Loucy (cell line): Measurements from ENCODE around the gene B4GALNT3.

Experiments used
- H2AFZ ChIP-seq: fragments of 200-600 bp; sonication (generic); 2 replicates; pipeline ENCODE4 v1.6.0; 2016; ENCODE audit warnings: antibody characterized with exemption, mild to moderate bottlenecking, low read length, moderate library complexity
- H3F3A ChIP-seq: fragments of 200-600 bp; 2 replicates; pipeline ENCODE4 v1.6.0; 2016; ENCODE audit warnings: antibody characterized with exemption, low read depth, mild to moderate bottlenecking
- H3K27me3 ChIP-seq: fragments of 200-600 bp; sonication (generic); 2 replicates; pipeline ENCODE4 v1.6.1; 2014; ENCODE audit warnings: low read length, mild to moderate bottlenecking; ENCODE audit not compliant: insufficient read depth, poor library complexity, severe bottlenecking
- H3K36me3 ChIP-seq: fragments of 200-600 bp; sonication (generic); 2 replicates; pipeline ENCODE4 v1.6.1; 2016; ENCODE audit warnings: low read length; ENCODE audit not compliant: insufficient read depth
- H3K4me1 ChIP-seq: fragments of 200-600 bp; sonication (generic); 2 replicates; pipeline ENCODE4 v1.5.1; 2014; ENCODE audit warnings: low read length, mild to moderate bottlenecking; ENCODE audit not compliant: insufficient read depth, poor library complexity, severe bottlenecking
- H3K4me2 ChIP-seq: fragments of 200-600 bp; sonication (generic); 2 replicates; pipeline ENCODE4 v1.6.0; 2014; ENCODE audit warnings: antibody characterized with exemption, low read length, low read depth, mild to moderate bottlenecking; ENCODE audit not compliant: poor library complexity, severe bottlenecking
- H3K4me3 ChIP-seq: fragments of 200-600 bp; sonication (generic); 2 replicates; pipeline ENCODE4 v1.5.1; 2014; ENCODE audit warnings: low read length, mild to moderate bottlenecking, mixed read lengths; ENCODE audit not compliant: poor library complexity, severe bottlenecking
- H3K79me2 ChIP-seq: fragments of 200-600 bp; sonication (generic); 2 replicates; pipeline ENCODE4 v1.6.1; 2014; ENCODE audit warnings: low read length; ENCODE audit not compliant: insufficient read depth
- H3K9ac ChIP-seq: fragments of 200-600 bp; sonication (generic); 2 replicates; pipeline ENCODE4 v1.6.0; 2014; ENCODE audit warnings: mild to moderate bottlenecking, low read depth, low read length, moderate library complexity; ENCODE audit not compliant: poor library complexity, severe bottlenecking
- H3K9me2 ChIP-seq: fragments of 200-600 bp; sonication (generic); replicated peaks from 2 replicates; pipeline ENCODE4 v1.6.1; 2016; ENCODE audit warnings: low read depth, low read length, mixed read lengths
- H3K9me3 ChIP-seq: fragments of 200-600 bp; sonication (generic); 2 replicates; pipeline ENCODE4 v1.6.1; 2014; ENCODE audit warnings: mild to moderate bottlenecking, antibody characterized with exemption, low read length, low read depth; ENCODE audit not compliant: insufficient read depth
- H4K20me1 ChIP-seq: fragments of 200-600 bp; sonication (generic); 2 replicates; pipeline ENCODE4 v1.6.0; 2014; ENCODE audit warnings: antibody characterized with exemption, low read length, mild to moderate bottlenecking; ENCODE audit not compliant: insufficient read depth, poor library complexity, severe bottlenecking
- CTCF ChIP-seq: fragments of 200-600 bp; sonication (generic); conservative IDR thresholded peaks from 2 replicates; pipeline ENCODE4 v1.5.1; 2014; ENCODE audit warnings: mild to moderate bottlenecking, antibody characterized with exemption, low read length
- EZH2phosphoT487 ChIP-seq: fragments of 200-600 bp; IDR thresholded peaks from 2 replicates; pipeline ENCODE4 v1.6.1; 2018; ENCODE audit warnings: antibody characterized with exemption, mild to moderate bottlenecking, moderate library complexity, borderline replicate concordance

Gene B4GALNT3

GRCh38 chr12:530308-530707 is 70.6 kb downstream of the B4GALNT3 start:
- peaks cover 12% of the 10 kb centered on the region; the same call in 1 of the 2 replicates for H3K9me3 ChIP-seq
- no peak overlapping the region for H2AFZ ChIP-seq
- H3K9ac ChIP-seq, result no peak overlapping the region
- no peak for TF ChIP-seq EZH2phosphoT487
- no peaks in the 10 kb centered on the region for H3F3A ChIP-seq
- no peak overlapping the region for H3K4me3 ChIP-seq
- no peaks in the 10 kb centered on the region for H3K36me3 ChIP-seq
- no peaks in the 10 kb centered on the region for H4K20me1 ChIP-seq
- no peaks in the 10 kb centered on the region for H3K4me1 ChIP-seq
- no peaks in the 10 kb centered on the region for H3K79me2 ChIP-seq
- no peaks in the 10 kb centered on the region for H3K27me3 ChIP-seq
- H3K9me2 ChIP-seq, result no peaks in the 10 kb centered on the region
- no peak overlapping the region for H3K4me2 ChIP-seq

GRCh38 chr12:530821-531220 is 71.1 kb downstream of the B4GALNT3 start:
- no peak for TF ChIP-seq EZH2phosphoT487
- TF ChIP-seq CTCF, result no peak
- Histone ChIP-seq H3K9ac (no peak overlapping the region), H3K36me3 (no peaks in the 10 kb centered on the region), H3K27me3 (no peaks in the 10 kb centered on the region), H3K9me2 (no peaks in the 10 kb centered on the region), H2AFZ (no peak overlapping the region), H3K4me1 (no peaks in the 10 kb centered on the region), H3K9me3 (peaks cover 12% of the 10 kb centered on the region; the same call in 1 of the 2 replicates), H4K20me1 (no peaks in the 10 kb centered on the region), H3K79me2 (no peaks in the 10 kb centered on the region), H3K4me3 (no peak overlapping the region), H3F3A (no peaks in the 10 kb centered on the region), H3K4me2 (no peak overlapping the region)

- no peaks in the 10 kb centered on the region for H3K27me3 ChIP-seq
- no peak overlapping the region for H2AFZ ChIP-seq
- H3K9me2 ChIP-seq, result no peaks in the 10 kb centered on the region
- no peaks in the 10 kb centered on the region for H3K36me3 ChIP-seq
- no peaks in the 10 kb centered on the region for H3K79me2 ChIP-seq
- H3K9me3 ChIP-seq, result peaks cover 12% of the 10 kb centered on the region; the same call in 1 of the 2 replicates
- H3K4me1 ChIP-seq, result no peaks in the 10 kb centered on the region
- no peaks in the 10 kb centered on the region for H3F3A ChIP-seq
- no peaks in the 10 kb centered on the region for H4K20me1 ChIP-seq
- no peak overlapping the region for H3K4me3 ChIP-seq
- no peak overlapping the region for H3K4me2 ChIP-seq
- no peak for TF ChIP-seq EZH2phosphoT487
- TF ChIP-seq CTCF, result no peak
- no peak overlapping the region for H3K9ac ChIP-seq
Measured at GRCh38 chr12:531951-532585, 72.3 kb downstream of the B4GALNT3 start.
